ENCODE measurements around the gene TEX14. TPM values are rescaled to one million over a fixed set of nuclear protein-coding genes. Genes with fewer than 3 reads are reported as not detected.

Gene TEX14, protein sequence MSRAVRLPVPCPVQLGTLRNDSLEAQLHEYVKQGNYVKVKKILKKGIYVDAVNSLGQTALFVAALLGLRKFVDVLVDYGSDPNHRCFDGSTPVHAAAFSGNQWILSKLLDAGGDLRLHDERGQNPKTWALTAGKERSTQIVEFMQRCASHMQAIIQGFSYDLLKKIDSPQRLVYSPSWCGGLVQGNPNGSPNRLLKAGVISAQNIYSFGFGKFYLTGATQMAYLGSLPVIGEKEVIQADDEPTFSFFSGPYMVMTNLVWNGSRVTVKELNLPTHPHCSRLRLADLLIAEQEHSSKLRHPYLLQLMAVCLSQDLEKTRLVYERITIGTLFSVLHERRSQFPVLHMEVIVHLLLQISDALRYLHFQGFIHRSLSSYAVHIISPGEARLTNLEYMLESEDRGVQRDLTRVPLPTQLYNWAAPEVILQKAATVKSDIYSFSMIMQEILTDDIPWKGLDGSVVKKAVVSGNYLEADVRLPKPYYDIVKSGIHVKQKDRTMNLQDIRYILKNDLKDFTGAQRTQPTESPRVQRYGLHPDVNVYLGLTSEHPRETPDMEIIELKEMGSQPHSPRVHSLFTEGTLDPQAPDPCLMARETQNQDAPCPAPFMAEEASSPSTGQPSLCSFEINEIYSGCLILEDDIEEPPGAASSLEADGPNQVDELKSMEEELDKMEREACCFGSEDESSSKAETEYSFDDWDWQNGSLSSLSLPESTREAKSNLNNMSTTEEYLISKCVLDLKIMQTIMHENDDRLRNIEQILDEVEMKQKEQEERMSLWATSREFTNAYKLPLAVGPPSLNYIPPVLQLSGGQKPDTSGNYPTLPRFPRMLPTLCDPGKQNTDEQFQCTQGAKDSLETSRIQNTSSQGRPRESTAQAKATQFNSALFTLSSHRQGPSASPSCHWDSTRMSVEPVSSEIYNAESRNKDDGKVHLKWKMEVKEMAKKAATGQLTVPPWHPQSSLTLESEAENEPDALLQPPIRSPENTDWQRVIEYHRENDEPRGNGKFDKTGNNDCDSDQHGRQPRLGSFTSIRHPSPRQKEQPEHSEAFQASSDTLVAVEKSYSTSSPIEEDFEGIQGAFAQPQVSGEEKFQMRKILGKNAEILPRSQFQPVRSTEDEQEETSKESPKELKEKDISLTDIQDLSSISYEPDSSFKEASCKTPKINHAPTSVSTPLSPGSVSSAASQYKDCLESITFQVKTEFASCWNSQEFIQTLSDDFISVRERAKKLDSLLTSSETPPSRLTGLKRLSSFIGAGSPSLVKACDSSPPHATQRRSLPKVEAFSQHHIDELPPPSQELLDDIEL (N-terminal part only)
- 0.03 TPM in 1 of 2 replicates, not detected in the other for total RNA-seq (2014; rRNA removed; shearing (Covaris generic))

- DNase-seq (ENCODE audit: low spot score): no peak
Observed at GRCh38 chr17:58691701-58692238, at the start of gene TEX14. TEX14 (minus strand) TSS chr17:58692045; CDS start chr17:58652001, 40,044 bp downstream.

- DNase-seq (ENCODE audit: low spot score): no peak
Observed at GRCh38 chr17:58741121-58741625, 49.3 kb upstream of the TEX14 start.

GRCh38 chr17:58734811-58735210, 43.0 kb upstream of the TEX14 start:
- DNase-seq (ENCODE audit: low spot score): no peak

DNA sequence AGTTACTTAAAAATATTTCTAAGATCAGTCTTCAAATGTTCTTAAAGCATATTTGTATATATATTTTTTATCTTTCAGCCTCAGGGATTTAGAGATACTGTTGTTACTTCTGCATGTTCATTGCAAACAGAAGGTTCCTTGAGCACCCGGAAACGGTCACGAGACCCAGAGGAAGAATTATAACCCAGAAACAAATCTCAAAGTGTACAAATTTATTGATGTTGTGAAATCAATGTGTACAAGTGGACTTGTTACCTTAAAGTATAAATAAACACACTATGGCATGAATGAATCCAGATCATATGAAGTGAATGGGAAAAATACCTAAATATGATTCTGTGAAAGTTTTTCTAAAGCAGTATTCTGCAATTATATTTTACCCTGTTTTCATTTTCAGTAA, 42.2 kb upstream of the TEX14 start:
- no peak for DNase-seq (ENCODE audit: low spot score)

GRCh38 chr17:58730937-58731336, 39.1 kb upstream of the TEX14 start:
- no peak for DNase-seq (ENCODE audit: low spot score)

DNA sequence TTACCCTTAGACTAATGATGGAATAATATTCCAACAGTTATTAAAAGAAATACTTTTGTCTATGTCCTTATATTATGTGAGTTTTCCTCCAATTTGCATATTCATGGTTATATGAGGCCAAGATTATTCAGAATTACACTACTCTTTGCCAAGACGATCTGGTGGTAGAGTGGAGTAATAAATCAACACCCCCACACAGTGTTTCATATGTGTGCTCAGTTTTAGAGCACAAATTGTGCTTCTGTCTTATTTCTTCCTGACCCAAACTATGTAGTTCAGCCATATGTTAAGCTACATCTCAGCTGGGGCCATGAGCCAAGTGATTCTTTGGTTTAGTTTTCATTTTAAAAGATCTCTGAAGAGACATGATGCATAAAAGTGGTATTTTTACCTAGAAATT, 37.0 kb upstream of the TEX14 start:
- DNase-seq (ENCODE audit: low spot score): no peak

- no peak for DNase-seq (ENCODE audit: low spot score)
Observed at GRCh38 chr17:58722696-58723095, 30.9 kb upstream of the TEX14 start.

DNA sequence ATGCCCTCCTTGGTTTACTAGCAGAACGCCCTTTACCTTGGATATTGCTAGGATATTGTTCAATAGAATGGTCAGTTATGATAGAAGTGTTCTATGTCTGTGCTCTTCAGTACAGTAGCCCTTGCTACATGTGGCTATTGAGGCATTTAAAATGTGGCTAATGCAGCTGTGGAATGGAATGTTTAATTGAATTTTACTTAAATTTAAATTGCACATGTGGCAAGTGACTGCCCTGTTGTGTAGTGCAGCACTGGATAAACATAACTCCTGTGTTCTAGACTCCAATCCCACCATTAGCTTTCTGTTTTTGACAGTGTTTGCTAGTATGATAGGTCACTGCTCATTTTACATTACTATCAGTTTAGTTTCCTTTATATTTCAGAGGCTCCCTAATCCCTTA, 30.4 kb upstream of the TEX14 start:
- DNase-seq (ENCODE audit: low spot score): no peak

DNA sequence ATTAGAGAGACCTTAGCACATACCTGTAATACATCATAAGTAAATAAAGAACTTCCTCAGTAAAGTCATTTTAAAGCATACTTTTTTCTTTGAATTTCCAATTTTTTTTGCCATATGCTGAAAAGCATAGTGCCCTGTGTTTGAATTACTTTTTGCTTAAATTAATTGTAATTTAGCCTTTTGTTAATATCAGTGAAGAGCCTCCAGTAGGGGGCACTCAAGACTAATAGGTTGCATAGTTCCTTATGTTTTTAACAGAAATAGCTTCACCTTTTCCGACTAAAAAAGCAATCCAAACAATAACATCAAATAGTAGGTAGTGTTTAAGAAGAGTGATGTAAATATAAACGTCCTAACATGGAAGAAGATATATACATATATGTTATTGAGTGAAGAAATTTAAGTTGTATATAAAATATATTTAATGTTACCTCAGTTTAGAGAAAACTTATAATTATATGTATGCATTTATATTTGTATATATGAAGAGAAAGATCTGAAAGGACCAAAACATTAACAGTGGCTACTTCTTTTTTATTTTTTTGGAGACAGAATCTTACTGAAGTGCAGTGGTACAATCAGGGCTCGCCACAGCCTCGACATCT, 19.2 kb upstream of the TEX14 start:
- peak; percentile 81 for DNase-seq (ENCODE audit: low spot score)

DNA sequence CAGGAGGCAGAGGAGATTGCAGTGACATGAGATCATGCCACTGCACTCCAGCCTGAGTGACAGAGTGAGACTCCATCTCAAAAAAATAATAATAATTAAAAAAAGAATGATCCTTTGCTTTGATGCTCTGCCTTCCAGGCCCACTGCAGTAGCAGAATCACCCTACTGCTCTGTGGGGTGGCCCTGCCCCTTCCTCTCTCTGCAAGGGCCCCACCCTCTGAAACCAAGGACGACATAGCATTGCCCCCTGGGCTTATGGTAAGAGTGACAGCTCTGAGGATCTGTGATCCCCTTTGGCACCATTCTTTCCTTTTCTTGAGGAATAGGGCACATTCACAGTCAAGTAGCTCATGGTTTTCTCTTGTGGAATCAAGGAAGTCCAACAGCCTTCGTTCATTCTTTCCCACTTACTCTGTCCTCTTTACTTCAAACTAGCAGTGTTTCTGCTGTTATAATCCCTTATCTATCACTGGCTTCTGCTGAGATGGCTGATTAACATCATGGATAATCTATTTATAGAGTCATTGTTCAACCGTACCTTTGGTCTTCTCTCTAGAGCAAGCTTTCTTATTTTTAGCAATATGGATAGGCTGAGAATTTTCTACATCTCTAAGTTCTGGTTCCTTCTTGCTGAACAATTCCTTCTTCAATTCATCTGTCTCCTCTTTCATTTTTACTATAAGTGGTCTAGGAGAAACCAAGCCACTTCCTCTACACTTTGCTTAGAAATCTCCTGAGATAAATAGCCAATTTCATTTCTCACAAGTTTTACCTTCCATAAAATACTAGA, 14.7 kb upstream of the TEX14 start:
- DNase-seq (ENCODE audit: low spot score): no peak

GRCh38 chr17:58703916-58704286, 12.1 kb upstream of the TEX14 start:
- DNase-seq (ENCODE audit: low spot score): no peak

DNA sequence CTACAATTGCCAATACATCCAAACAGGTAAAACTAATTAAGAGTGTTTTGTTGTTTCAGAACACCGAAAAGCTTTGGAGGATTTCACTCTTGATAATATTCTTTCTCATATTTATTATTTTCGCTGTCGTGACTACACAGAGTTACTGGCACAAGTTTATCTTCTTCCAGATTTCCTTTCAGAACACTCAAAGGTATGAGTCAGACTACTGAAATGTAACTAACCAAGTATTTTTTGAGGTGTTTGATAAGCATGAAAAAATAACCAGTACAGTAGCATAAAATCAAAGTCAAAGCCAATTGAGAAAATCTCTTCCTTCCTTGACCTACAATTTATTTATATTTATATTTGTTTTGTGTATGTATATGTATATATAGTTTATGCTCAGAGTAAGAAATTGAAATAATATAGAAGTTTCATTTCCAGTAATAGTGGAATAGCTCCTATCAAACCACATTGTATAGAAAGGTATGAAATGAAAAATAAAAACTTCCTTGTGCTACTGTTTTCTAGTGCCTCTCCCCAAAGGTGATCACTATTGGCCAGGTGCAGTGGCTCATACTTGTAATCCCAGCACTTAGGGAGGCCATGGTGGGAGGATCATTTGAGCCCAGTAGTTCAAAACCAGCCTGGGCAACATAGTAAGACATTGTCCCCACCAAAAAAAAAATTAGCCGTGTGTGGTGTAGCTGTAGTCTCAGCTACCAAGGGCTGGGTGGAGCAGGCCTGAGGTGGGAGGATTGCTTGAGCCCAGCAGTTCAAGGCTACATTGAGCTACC, 11.5 kb upstream of the TEX14 start:
- DNase-seq (ENCODE audit: low spot score): no peak

DNA sequence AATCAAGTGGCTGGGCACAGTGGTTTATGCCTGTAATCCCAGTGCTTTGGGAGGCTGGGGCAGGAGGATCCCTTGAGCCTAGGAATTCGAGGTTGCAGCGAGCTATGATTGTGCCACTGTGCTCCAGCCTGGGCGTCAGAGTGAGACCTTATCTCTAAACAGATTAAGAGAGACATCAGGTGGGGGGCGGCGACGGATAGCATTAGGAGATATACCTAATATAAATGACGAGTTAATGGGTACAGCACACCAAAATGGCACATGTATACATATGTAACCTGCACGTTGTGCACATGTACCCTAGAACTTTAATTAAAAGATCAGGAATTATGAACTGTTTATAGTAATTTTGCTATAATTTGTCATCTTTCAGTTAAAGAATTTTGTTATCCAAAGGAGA, 10.9 kb upstream of the TEX14 start:
- no peak for DNase-seq (ENCODE audit: low spot score)

DNA sequence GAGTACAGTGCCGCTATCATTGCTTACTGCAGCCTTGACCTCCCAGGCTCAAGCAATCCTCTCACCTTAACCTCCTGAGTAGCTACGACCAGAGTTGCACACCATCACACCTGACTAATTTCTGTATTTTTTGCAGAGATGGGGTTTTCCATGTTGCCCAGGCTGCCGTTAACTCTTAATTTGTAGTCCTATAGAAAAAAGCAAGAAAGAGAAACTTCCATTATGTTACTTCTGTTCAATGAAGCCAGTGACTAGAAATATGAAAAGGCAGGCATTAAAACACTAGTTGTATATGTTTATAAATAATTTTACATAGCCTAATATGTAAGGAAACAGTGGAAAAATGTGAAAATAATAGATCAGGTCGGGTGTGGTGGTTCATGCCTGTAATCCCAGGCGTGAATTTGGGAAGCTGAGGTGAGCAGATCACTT, 10.2 kb upstream of the TEX14 start:
- no peak for DNase-seq (ENCODE audit: low spot score)

GRCh38 chr17:58699771-58700170, 7.9 kb upstream of the TEX14 start:
- no peak for DNase-seq (ENCODE audit: low spot score)

DNA sequence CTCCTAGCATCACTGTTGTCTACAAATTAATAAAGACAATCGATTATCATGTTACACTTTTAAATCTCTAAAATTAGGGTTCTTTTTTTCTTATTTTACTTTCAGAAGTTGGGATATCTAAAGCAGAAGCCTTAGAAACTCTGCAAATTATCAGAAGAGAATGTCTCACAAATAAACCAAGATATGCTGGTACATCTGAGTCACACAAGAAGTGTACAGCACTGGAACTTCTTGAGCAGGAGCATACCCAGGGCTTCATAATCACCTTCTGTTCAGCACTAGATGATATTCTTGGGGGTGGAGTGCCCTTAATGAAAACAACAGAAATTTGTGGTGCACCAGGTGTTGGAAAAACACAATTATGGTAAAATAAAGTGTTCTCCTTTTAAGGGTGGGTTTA, 3.0 kb upstream of the TEX14 start:
- no peak for DNase-seq (ENCODE audit: low spot score)

GRCh38 chr17:58694302-58694701, 2.5 kb upstream of the TEX14 start:
- no peak for DNase-seq (ENCODE audit: low spot score)

- DNase-seq (ENCODE audit: low spot score): no peak
Observed at GRCh38 chr17:58693751-58694150, 1.9 kb upstream of the TEX14 start.

DNA sequence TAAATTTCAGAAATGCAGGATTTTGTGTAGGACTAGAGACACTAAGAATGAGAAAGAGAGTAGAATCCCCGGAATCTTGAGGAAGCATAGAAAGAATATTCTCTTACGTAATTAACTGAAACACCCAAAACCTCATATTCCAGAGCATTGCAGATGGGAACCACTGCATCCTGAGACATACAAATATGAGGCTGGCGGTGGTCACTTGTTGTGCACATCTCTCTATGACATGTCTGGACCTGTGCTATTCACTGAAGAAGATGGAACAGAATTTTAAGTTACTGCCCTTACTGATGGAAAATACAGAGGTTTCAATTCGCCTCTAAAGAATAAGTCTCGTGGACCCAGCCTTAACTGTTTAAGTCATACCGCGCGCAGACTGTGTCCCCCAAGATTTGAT, 1.4 kb upstream of the TEX14 start:
- DNase-seq (ENCODE audit: low spot score): no peak
